HG03571 (cell line): Measurements from ENCODE around the gene RNASEH2B.

Experiments
- ATAC-seq: cut with Tn5 transposase; IDR thresholded peaks from one replicate; pipeline ENCODE4 v1.9.1; 2021; ENCODE audit not compliant: unreplicated experiment

Gene RNASEH2B

DNA sequence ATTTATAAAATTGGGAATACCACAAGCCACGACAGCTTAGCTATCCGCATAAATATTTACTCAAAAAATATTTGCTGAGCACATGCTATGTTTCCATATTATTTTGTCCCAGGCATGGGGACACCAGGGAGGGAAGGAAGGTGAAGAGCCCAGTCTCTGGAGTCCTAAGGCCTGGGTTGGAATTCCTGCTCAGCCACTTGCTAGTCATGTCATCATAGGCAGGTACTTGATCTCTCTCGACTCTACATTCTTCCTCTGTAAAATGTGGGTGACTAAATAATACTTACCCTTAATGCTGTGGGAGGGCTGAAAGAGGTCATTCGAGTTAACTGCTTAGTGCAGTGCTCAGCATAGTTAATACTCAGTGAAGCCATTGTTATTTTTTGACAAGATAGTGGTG lies 4.3 kb upstream of the RNASEH2B start:
- ATAC-seq, result no peak

DNA sequence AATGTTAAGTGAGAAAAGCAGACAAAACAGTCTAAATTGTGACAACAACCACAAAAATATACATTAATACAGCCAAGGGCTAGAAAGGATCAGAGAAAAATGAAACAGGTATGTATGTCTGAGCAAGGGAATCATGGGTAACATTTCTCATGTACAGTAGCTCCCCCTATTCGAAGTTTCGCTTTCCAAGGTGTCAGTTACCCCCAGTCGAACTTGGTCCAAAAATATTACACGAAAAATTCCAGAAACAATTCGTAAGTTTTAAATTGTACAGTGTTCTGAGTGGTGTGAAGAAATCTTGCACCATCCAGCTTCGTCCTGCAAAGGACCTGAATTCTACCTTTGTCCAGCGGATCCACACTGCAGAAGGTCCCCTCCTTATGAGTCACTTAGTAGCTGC lies 1.8 kb upstream of the RNASEH2B start:
- no peak for ATAC-seq

DNA sequence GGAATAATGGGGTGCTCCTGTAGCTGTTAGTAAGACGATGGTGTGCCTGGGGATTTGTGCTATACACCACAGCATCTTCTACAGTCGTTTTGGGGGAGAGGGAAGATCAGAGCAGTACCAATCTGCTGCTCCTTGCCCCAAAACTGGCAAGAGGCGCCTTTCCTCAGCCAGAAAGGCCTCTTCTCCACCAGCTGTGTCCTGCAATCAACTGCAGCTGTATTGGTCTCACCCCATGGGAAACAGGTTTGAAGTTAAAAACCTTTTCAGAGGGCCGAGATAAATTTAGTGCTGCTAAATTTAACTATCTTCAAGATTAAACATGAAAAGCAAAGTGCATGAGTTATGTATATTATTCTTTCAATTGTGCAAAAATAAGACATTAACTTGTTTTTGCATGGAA lies 1.2 kb upstream of the RNASEH2B start:
- ATAC-seq, result no peak

DNA sequence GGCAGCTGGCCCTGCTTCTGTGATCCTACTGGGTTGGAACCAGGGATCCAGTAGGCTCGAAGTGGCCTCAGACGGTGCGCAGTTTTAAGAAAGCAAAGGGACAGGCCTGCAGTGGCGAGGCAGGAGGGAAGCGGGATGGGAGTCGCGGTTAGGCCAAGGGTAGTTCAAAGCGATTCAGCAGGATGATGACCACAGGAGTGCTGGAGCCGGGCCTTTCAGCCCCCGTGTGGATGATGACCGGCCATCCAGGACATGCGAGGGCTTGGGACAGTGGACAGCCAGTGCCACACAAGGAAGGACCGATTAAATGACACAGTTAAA lies 854 bp downstream of the RNASEH2B start:
- ATAC-seq, result no peak

DNA sequence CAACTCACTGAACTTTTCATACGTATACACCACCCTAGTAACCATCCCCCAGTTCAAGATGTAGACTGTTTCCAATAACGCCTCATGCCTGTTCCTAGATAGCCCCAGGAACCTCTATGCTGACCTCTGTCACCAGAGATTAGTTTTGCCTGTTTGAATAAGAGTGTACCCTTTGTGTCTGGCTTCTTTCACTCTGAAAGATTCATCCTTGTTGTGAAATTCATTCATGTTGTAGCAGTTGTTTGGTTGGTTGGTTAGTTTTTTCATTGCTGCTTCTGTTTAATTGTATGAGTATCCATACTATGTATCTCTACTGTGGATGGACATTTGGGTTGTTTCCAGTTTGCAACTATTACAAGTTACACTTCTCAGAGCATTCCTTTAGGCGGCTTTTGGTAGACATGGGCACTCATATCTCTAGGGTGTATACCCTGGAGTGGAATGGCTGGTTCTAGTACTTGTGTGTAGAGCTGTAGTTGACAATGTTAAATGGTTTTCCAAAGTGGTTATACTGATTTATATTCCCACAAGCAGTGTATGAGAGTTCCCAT lies 1.6 kb downstream of the RNASEH2B start:
- no peak for ATAC-seq

DNA sequence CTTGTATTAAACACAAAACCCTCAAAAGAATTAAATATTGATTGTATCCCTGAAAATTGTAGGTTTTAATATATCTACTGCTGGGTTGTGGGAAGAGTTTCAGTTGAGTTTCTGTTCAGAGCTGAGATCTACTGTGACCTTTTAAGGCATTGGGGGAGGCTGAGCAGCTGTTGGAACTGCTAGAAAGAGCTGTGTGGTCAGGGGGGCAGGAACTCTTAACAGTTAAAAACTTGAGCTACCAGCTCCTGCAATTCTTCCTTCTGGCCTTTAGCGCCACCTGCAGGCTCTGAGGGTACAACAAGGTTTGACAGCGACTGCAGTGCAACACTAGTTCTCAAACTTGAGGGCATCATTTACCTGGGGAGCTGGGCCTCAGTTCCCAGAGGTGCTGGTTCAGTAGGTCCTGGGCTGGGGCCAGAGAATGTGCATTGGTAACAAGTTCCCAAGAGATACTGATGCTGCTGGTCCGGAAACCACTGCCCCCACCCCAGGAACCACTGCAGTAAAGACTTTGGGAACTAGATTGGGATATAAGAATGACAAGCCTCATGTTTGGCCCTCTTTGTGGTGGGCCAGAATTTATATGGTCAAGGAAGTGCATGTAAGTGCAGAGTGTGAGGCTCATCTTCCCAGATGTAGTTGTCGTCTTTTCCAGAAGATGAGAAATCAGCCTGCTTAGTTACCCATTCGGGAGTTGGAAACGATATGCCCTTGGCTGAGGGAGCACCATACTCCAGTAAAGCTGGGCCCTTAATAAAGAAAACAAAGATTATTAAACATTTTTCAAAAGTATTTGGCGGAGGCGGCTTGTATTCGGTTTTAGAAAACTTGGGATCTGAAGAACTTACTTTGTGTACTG lies 2.6 kb downstream of the RNASEH2B start:
- peak; percentile 42 for ATAC-seq

DNA sequence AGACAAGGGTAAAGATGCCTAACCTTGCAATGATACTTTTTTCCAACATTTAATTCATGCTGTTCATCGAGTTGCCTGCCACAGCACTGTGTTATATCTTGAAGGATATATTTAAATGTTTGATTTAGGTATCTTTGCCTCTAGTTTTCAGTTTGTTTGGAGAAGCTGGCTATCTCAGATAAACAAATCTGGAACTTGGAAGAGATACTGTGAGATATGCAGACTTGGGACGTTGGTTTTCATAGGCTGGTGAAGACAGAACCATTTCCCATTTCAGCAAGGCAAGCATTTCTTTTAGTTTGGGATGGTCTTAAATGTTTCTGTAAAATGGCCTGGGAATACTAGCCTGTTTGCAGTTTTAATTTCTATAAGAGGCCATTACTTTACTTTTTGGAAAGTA lies 3.3 kb downstream of the RNASEH2B start:
- ATAC-seq, result no peak

DNA sequence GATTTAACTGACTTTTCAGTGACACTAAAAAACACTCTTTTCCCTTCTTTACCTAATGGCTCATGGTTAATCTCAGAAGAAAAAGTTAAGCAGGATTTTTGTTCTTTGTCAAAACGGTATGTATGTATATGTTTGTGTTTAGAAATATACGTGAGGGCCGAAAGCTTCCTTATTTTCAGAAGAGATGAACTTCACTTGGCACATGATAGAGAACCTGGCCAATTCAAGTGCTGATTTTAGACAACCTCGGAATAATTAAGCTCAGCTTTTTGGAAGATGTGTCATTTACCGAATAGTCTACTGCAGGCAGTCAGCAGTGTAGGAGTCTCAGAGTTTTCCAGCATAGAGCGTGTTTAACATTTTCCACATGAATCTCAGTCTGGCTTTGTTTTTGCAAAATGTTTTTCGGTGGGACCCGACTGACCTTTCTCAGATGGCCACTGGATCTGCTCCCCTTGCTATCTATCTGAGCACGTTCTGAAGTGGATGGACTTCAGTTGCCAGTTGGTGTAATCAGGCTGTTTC lies 4.6 kb downstream of the RNASEH2B start:
- no peak for ATAC-seq

DNA sequence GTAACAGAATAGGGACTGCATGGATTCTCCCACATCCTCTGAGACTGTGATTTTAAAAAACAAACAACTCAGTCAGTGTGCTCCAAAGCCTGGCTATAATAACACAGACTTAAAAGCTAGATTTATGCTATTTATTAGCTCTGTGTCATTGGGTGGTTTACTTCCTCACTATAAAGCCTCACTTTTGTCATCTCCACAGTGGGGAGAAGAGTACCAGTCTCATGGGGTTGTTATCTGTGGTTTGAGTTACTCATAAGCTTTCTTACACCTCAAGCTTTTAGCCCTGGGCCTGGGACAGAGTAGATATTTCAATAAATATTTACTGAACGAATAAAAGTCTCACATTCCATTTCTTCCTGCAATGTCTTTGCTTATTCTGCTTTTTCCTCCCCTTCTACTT lies 5.3 kb downstream of the RNASEH2B start:
- peak; percentile 39 for ATAC-seq

DNA sequence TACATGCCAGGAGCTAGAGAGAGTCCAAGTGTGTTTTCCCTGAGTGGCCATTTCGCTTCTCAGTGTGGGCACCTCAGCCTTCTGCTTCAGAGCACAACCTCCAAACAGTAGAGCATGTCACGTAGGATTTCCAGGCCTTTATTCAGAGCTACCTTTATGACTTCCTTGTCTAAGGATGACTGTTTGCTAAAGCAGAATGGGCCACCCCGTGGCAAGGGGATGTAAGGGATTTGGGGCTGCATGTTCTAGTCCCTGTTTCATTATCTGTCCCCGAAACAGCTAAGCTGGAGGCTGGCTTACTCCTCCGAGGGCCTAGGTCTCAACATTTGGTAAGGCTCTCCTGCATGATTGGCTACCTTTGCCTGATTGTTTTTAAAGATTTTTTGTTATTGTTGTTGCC lies 6.0 kb downstream of the RNASEH2B start:
- no peak for ATAC-seq

DNA sequence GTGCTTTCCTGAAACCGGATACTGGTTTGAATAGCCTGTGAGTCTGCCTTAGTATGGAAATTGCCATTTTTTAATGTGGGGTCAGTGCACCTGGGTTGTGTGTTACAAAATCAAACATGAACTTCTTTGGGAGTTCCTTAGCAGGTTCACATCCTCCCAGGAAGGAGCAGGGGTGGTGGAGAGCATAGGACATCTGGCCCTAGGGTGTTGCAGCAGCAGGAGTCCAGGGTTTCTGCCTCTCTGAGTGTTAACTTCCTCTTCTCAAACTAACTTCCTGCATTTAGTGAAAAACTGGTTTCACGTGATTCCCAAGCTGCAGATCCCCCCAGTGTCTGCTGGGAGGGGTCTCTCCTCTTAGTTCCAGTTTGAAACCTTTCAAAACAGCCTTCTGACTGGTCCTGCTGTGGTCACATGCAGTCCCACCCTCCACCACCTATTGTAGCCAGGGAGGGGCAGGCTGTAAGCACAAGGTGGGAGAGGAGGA lies 7.2 kb downstream of the RNASEH2B start:
- no peak for ATAC-seq

DNA sequence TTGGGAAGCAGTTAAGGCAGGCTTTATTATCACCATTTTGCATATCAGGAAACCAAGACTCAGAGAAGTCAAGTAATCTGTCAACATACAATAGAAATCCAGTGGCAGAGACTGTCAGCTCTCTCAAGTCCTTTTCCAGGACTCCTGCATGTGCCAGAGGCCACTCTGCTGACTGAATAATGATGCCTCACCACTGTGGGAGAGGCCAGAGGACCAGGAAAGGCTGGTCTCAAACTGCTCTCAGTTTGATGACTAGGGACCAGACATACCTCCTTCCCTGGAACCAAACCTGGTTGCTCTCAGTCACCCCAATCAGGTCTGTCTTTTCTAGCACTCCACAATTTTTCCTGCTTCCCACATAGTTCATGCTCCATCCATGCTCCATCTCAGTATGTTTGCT lies 8.0 kb downstream of the RNASEH2B start:
- ATAC-seq, result no peak

DNA sequence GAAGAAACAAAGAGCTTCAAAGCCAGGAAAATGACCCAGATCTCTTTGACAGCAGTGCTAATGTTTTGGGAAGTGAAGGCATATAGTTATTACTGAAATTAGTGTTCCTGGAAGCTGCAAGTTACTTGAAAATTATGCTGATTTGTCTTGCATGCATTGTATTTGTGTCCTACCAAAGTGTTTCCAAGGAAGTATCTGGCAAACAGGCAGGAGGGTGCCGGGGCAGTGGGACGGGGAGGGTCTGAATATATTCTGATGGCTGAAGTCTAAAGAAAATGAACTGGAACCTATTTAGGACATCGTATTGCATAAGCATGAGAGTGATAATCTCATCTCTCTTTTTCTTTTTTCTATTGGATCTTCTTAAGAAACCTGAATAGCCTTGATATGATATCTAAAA lies 9.0 kb downstream of the RNASEH2B start:
- no peak for ATAC-seq

DNA sequence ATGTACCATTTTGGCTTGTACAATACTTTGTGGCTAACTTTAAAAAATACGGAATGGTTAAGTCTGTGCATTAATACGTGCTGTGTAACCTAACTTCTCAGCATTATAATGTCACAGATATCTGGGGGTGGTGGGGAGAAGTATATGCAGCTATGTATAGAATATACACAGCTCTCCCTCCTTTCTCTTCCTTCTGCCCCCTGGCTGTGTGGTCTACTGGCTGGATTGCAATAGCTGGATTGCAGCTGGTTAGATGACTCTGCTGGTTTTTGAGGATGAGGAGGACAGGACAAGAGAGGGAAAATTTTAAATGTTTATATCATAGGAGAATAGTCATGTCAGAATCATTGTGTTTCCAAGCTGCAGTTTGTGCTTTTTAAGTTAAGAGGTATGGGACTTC lies 9.7 kb downstream of the RNASEH2B start:
- ATAC-seq, result no peak

DNA sequence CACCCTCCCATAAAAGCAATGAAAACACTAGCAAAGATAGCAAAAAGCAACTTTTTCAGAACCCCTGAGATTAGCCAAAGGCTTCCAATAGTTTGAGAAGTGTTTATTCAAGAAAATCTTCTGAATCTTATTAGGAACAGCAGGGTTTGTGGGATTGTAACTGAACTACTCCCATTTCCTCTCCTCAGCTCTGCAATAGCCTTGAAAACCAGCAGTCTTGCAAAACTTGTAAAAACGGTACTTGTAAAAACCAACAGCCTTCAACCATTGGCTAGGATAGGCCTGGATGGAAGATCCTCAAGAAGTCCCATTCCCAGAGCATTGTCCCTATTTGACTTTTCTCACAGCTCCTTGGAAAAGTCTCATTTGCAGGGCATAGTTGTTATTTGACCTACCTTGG lies 12.1 kb downstream of the RNASEH2B start:
- no peak for ATAC-seq

DNA sequence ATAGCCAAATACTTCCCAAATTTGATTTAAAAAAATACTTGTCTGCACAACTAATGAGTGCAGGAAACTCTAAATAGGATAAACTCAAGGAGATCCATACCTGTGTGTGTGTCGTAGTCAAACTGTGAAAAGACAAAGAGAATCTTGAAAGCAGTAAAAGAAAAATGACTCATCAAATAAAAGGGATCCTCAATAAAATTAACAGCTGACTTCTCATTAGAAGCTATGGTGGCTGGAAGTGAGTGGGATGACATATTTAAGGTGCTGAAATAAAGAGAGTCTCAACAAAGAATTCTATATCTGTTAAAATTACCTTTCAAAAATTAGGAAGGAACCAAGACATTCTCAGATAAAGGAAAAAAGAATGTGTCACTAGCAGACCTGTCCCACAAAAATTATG lies 13.7 kb downstream of the RNASEH2B start:
- ATAC-seq, result no peak

DNA sequence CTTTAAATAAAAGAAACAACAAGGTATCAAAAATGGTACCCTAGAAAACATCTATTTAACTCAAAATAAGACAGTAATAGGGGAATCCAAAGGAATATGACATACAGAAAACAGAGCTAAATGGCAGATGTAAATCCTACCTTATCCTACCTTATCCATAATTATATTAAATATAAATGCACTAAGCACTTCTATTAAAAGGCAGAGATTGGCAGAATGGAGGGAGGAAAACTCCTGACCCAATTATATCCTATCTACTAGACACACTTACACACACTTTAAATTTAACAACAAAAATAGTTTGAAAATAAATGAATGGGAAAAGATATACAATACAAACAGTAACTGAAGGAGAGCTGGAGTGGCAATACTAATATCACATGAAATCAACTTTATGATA lies 14.4 kb downstream of the RNASEH2B start:
- ATAC-seq, result no peak

DNA sequence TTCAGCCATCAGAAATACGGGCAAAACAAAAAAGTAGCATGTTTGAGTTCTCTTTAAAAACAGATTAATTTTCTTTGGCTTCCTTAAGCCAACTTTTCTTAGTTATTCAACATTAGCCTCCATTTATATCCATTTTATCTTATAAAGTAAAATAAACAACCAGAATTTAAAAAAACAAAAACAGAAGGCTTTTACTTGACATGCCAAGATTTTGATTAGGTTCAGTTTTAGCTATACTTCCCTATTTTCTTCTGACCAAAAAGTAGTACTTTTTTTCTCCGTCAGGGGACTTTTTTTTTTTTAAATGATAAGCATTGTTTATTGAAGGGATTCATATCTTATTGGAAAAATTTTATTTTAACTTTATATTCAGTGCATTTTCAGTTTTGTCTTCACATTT lies 18.1 kb downstream of the RNASEH2B start:
- ATAC-seq, result no peak

DNA sequence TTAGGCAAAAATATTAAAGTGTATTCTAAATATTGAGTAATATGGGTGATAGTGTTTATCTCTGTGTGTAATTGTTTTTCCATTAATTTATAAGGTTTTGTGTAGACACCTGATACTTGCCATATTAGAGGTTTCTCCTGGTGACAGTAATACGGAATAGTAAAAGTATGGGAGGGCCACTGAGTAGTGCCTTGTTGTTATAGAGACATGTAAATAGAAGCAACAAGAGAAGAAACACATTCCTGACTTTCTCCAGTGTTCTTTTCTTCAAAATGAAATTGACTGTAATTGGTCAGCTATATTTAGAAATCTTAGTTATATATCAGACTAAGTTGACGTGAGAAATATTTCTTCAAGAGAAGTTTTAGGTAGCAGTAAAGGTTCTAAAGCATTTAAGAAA lies 18.5 kb downstream of the RNASEH2B start:
- ATAC-seq, result no peak

DNA sequence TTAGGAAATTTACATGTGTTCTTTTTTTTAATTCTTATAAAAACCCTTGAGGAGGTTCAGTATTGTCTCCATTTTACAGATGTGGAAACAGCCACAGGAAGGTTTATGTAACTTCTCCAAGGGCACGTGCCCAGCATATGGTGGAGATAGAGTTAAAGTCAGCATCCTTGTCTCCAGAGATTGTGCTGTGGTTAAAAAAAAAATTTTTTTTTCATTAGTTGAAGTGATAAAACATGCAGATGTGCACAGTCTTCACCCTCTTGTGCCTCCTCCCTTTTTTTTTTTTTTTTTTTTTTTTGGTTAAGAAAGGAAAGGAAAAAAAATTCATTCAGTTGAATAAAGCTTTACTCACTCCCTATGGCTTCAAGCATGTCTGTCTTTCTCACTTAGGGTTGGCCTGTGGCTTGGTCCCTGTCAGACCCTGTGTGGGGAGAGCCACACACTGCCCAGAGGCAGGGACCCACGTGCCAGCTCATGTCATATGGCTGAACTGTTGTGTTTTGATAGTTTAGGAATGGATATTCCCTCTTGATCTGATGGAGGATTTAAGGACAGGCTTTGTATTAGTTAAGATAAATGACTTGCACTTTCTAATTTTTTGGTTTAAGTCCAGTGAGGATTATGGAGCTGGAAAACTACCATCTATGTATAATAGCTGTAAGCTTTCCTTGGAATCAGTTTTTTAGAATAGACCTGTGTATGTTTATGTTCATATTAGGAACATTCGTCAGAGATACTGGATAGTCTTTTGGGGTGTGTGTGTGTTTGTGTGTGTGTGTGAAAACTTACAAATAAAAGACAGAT lies 19.3 kb downstream of the RNASEH2B start:
- no peak for ATAC-seq

DNA sequence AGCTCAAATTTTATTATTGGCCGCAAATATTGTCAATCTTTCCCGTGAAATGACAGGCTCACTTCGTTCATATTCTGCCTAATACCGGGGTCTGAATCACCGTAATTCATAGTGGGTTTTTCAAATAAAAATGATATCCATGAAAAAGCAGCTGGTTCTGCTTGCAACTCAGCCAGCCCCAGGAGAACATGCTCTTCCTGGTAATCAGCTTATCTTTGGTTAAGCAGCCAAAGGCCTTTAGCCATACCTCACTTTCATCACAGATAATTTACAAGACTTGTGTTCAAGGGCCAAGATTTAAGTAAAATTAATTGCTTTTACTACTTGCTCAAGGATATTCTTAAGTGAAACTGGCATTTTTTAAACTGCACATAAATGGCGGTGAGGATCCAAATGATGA lies 22.5 kb downstream of the RNASEH2B start:
- no peak for ATAC-seq
